ENCODE measurements around the gene TBK1. TPM values are rescaled to one million over a fixed set of nuclear protein-coding genes. Genes with fewer than 3 reads are reported as not detected.
A peak's percentile ranks its signal among the peaks of the same experiment; 100 is the strongest.

TBK1 gene
- total and polyA plus RNA-seq, 2 of the 13 experiments (the other 11 are each of a cell fraction or from before 2014, with no cell fraction given), result 10.3 to 25.2 TPM

DNA sequence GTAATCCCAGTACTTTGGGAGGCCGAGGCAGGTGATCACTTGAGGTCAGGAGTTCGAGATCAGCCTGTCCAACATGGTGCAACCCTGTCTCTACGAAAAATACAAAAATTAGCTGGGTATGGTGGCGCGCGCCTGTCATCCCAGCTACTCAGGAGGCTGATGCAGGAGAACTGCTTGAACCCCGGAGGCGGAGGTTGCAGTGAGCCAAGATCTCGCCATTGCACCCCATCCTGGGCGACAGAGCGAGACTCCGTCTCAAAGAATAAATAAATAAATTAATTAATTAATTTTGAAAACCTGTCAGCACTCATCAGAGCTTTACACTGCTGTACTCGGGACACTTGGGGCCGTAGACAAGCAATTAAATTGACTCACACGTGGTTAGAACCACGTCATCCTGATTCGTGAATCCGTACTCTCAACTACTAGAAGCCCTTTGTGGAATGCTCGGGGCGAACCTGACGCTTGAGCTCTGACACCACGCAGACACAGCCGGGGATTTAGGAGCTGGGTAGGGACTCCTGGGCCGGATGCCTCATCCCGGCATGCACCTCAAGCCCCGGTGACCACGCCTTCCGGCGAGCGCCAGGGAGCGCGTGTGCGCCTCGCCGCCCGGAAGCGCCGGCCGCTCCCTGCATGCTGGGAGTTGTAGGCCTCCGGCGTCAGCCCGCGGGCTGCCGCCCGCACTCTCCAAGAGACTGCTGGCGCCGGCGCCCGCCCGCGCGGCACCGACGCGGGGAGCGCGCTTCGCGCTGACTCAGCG, 48.0 kb upstream of the TBK1 start, which contains the start of gene XPOT (continued):
- TF ChIP-seq, protein P1, sequence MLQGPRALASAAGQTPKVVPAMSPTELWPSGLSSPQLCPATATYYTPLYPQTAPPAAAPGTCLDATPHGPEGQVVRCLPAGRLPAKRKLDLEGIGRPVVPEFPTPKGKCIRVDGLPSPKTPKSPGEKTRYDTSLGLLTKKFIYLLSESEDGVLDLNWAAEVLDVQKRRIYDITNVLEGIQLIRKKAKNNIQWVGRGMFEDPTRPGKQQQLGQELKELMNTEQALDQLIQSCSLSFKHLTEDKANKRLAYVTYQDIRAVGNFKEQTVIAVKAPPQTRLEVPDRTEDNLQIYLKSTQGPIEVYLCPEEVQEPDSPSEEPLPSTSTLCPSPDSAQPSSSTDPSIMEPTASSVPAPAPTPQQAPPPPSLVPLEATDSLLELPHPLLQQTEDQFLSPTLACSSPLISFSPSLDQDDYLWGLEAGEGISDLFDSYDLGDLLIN (CRISPR knock-in tag; IDR thresholded peaks at IDR 0.05; ENCODE audit: borderline replicate concordance), result no peak
- TF ChIP-seq CBX2 (IDR thresholded peaks at IDR 0.05; ENCODE audit: low read depth, low read length) (no peak), CBX2 (CRISPR knock-in tag; IDR thresholded peaks at IDR 0.05; ENCODE audit: low read depth) (no peak), GATAD1 (CRISPR knock-in tag; IDR thresholded peaks at IDR 0.05) (peak; percentile 82), KDM4B (CRISPR knock-in tag; IDR thresholded peaks at IDR 0.05) (no peak), ZNF792 (CRISPR knock-in tag; IDR thresholded peaks at IDR 0.05) (no peak), ZNF839 (CRISPR knock-in tag; IDR thresholded peaks at IDR 0.05; ENCODE audit: borderline replicate concordance) (no peak), ZBTB7B (CRISPR knock-in tag; IDR thresholded peaks at IDR 0.05) (no peak), FLYWCH1 (CRISPR knock-in tag; IDR thresholded peaks at IDR 0.05) (no peak), KMT2A (CRISPR knock-in tag; IDR thresholded peaks at IDR 0.05) (no peak), THYN1 (CRISPR knock-in tag; IDR thresholded peaks at IDR 0.05; ENCODE audit: borderline replicate concordance, low read depth) (no peak), DNMT3B (CRISPR knock-in tag; conservative IDR thresholded peaks at IDR 0.05) (no peak), RAD51 (IDR thresholded peaks at IDR 0.05; ENCODE audit: borderline replicate concordance) (no peak), ZNF552 (CRISPR knock-in tag; IDR thresholded peaks at IDR 0.05; ENCODE audit: borderline replicate concordance) (no peak), ZNF629 (CRISPR knock-in tag; conservative IDR thresholded peaks at IDR 0.05) (no peak), HMGA1 (CRISPR knock-in tag; conservative IDR thresholded peaks at IDR 0.05) (no peak)
- TF ChIP-seq, protein P2, sequence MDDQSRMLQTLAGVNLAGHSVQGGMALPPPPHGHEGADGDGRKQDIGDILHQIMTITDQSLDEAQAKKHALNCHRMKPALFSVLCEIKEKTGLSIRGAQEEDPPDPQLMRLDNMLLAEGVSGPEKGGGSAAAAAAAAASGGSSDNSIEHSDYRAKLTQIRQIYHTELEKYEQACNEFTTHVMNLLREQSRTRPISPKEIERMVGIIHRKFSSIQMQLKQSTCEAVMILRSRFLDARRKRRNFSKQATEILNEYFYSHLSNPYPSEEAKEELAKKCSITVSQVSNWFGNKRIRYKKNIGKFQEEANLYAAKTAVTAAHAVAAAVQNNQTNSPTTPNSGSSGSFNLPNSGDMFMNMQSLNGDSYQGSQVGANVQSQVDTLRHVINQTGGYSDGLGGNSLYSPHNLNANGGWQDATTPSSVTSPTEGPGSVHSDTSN (CRISPR knock-in tag; IDR thresholded peaks at IDR 0.05; ENCODE audit: borderline replicate concordance), result no peak
- TF ChIP-seq, protein P3, sequence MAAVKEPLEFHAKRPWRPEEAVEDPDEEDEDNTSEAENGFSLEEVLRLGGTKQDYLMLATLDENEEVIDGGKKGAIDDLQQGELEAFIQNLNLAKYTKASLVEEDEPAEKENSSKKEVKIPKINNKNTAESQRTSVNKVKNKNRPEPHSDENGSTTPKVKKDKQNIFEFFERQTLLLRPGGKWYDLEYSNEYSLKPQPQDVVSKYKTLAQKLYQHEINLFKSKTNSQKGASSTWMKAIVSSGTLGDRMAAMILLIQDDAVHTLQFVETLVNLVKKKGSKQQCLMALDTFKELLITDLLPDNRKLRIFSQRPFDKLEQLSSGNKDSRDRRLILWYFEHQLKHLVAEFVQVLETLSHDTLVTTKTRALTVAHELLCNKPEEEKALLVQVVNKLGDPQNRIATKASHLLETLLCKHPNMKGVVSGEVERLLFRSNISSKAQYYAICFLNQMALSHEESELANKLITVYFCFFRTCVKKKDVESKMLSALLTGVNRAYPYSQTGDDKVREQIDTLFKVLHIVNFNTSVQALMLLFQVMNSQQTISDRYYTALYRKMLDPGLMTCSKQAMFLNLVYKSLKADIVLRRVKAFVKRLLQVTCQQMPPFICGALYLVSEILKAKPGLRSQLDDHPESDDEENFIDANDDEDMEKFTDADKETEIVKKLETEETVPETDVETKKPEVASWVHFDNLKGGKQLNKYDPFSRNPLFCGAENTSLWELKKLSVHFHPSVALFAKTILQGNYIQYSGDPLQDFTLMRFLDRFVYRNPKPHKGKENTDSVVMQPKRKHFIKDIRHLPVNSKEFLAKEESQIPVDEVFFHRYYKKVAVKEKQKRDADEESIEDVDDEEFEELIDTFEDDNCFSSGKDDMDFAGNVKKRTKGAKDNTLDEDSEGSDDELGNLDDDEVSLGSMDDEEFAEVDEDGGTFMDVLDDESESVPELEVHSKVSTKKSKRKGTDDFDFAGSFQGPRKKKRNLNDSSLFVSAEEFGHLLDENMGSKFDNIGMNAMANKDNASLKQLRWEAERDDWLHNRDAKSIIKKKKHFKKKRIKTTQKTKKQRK (IDR thresholded peaks at IDR 0.05; ENCODE audit: low read length), result no peak
- TF ChIP-seq, protein P4, sequence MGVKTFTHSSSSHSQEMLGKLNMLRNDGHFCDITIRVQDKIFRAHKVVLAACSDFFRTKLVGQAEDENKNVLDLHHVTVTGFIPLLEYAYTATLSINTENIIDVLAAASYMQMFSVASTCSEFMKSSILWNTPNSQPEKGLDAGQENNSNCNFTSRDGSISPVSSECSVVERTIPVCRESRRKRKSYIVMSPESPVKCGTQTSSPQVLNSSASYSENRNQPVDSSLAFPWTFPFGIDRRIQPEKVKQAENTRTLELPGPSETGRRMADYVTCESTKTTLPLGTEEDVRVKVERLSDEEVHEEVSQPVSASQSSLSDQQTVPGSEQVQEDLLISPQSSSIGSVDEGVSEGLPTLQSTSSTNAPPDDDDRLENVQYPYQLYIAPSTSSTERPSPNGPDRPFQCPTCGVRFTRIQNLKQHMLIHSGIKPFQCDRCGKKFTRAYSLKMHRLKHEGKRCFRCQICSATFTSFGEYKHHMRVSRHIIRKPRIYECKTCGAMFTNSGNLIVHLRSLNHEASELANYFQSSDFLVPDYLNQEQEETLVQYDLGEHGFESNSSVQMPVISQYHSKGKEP (CRISPR knock-in tag; IDR thresholded peaks at IDR 0.05), result no peak
- TF ChIP-seq, protein P5, sequence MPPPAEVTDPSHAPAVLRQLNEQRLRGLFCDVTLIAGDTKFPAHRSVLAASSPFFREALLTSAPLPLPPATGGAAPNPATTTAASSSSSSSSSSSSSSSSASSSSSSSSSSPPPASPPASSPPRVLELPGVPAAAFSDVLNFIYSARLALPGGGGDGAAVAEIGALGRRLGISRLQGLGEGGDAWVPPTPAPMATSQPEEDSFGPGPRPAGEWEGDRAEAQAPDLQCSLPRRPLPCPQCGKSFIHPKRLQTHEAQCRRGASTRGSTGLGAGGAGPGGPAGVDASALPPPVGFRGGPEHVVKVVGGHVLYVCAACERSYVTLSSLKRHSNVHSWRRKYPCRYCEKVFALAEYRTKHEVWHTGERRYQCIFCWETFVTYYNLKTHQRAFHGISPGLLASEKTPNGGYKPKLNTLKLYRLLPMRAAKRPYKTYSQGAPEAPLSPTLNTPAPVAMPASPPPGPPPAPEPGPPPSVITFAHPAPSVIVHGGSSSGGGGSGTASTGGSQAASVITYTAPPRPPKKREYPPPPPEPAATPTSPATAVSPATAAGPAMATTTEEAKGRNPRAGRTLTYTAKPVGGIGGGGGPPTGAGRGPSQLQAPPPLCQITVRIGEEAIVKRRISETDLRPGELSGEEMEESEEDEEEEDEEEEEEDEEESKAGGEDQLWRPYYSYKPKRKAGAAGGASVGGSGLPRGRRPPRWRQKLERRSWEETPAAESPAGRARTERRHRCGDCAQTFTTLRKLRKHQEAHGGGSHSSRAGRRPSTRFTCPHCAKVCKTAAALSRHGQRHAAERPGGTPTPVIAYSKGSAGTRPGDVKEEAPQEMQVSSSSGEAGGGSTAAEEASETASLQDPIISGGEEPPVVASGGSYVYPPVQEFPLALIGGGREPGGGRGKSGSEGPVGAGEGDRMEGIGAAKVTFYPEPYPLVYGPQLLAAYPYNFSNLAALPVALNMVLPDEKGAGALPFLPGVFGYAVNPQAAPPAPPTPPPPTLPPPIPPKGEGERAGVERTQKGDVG (CRISPR knock-in tag; IDR thresholded peaks at IDR 0.05; ENCODE audit: borderline replicate concordance), result no peak; the same call in 1 of the 2 replicates
